Measurements from ENCODE around the gene STXBP5.

The STXBP5 gene

DNA sequence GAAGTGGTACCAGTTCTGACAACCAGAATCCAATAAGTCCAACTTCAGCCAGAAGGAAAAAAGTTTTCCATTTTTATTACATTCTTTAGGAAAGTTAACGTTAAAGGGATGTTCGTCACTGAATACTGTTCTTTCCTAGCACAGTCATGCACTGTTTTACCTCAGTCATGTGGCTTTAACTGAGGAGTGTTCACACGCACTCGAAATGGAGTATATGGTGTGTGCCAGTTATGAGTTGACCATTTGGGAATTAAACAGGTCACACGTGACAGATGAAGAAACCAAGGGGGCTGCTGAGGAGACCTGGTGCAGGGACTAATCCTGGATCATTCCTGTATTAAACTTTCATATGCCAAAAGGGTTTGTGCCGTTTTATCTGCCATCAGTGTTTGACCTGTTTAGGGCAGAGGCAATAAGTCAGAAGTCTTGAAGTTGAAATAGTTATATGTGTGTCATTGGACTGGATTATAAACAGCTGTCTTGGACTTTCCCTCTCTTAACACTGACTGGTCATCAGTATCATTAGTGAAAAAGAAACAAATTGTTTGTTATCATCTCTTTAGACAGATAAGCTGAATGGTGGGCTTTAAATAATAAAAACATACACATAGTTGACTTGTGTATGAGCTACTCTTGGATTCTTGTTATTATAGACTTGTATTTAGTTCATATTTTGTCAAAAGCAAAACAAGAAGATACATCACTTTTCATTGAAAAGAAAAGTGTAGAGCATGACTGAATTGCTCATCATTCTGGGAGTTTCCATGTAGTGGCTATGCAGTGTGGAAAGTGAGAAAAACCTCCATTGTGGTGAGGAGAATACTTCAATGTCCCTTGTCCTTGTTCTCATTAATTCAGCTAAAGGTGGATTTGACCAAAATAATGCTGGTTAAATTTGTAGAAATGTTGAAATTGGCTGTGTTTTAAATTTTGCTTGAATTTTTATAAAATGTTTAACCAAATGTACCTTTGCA lies 180.8 kb downstream of the STXBP5 start:
- DNase-seq: no peak

DNA sequence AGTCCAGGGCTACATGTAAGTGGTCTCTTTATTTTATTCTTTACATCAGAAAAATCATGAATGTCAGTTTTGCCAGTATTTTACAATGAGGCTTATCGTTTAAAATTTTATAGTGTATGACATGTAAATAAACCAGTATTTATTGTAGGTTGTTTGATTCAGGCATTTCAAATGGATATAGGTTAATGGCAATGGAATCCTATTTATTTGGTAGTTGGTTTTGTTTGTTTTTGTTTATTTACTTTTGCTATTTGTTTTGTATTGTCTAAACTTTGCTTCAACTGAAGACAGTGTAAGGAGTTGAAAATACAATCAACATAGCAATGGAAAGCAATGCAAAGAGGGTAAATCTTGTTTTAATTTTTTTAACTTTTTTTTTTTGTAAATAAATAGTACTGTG lies 185.2 kb downstream of the STXBP5 start:
- DNase-seq: no peak

DNA sequence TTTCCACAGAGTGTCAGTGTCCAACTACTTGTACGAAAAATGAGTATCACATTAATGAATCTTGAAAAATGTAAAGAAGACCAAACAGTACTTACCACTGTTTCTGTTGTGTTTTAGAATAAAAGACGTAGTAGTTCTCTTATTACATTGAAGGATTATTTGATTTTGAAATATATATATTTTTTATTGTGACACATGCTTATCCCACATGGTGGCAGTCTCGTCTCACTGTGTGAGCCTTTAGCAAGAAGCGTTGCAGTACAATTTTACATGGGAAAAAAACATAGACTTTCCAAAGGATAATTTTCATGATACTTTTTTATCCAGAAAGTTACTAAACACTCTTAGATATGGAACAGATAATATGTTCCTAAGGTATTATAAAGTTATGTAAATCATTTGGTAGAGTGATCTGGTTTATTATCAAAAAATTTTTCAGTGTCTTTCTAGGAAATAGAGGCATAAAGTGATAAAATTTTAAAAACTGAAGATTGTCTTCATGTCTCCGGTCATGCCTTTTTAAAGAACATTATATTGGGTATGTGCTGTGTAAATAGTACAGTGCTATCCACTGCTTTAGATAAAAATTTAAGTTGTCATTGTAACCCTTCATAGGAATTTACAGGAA lies 186.8 kb downstream of the STXBP5 start:
- peak; percentile 32 for DNase-seq

DNA sequence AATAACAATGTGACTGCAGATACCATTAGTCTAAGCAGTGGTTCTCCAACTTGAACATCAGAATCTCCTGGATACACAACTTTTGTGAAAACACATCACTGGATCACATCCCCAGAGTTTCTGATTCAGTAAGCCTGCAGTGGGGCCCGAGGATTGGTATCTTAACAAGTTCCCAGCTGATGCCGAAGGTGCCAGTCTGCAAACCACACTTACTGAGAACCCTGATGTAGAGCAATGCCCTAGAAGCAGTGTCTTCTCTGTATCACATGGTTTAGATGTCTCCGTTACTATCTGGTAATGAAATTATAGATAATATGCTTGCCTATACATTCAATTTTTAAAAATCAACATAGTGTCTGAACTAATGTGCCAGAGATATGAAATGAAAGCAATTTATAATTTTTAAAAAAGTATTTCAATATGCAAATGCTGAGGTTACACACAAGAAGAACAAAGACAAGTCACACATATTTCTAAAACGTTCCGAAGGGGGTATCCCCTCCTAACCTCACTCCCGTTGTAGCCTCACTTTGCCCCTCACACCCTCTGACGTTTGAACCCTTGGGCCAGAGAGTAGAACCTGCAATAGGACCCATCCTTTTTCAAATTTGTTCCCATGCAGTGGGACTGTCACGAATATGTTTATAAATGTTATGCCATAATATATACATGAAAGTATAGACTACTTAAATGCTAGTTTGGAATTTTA lies 188.9 kb downstream of the STXBP5 start:
- no peak for DNase-seq

DNA sequence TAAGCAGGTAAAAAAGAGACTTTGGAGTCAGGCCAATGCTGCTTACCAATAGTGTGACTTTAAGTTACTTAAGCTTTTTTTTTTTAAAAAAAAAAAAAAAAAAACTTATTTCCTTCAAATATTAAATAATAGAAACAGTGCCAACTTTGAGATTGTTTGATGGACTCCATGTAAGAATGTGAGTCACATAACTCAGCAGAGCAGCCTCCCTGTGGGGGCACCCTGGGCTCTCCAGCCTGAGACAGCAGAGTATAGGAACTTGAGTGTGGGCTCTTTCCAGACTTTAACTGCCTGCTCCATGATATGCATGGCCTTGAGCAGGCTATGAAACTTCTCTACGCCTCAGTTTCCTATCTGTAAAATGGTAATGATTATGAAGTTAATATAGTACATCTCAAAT lies 190.9 kb downstream of the STXBP5 start:
- no peak for DNase-seq

DNA sequence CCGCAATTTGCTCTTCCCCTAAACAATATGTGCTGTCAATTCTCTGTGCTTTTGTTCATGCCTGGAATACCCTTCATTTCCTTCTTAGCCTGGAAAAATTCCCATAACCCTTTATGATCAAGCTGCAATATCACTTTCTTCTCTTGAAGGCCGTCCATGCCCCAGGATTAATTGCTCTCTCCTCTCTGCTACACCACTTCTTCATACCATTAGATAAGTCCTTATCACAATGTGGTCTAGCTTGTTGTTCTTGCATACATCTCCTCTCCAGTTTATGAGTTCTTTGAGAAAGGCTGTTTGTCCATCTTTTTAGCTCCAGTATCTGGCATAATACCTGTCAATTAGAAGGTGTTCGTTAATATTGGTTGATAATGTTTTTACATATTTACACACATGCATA lies 193.1 kb downstream of the STXBP5 start:
- no peak for DNase-seq

DNA sequence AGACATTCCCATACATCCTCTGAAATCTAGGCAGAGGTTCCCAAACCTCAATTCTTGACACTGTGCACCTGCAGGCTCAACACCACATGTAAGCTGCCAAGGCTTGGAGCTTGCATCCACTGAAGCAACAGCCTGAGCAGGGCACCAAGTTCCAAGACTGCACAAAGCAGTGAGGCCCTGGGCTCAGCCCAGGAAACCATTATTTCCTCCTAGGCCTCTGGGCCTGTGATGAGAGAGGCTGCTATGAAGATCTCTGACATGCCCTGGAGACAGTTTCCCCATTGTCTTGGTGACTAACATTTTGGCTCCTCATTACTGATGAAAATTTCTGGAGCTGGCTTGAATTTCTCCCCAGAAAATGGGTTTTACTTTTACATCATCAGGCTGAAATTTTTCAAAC lies 196.8 kb downstream of the STXBP5 start:
- no peak for DNase-seq

DNA sequence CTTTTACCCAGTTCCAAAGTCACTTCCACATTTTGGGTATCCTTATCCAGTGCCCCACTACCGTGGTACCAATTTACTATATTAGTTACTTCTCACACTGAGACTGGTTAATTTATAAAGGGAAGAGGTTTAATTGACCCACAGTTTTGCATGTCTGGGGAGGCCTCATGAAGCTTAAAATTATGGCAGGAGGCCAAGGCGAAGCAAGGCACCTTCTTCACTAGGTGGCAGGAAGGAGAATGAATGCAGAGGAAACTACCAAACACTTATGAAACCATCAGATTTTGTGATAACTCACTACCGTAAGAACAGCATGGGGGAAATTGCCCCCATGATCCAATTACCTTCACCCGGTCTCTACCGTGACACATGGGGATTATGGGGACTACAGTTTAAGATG lies 197.6 kb downstream of the STXBP5 start:
- DNase-seq: no peak

DNA sequence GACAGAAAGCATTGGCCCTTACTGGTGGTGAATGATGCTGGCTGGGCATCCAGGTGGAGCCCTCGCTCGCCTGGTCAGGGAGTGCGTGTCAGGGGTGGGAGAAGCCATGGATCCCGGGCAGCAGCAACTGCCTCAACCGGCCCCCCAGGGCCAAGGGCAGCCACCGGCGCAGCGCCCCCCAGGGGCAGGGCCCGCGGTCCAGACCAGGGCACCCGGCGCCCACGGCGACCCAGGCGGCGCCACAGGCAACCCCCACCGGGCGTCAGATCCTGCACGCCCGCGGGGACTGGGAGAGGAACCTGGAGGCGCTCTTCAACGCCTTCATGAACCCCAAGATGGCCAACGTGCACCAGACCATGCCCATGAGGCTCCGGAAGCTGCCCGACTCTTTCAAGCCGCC lies 202.6 kb downstream of the STXBP5 start:
- no peak for DNase-seq

DNA sequence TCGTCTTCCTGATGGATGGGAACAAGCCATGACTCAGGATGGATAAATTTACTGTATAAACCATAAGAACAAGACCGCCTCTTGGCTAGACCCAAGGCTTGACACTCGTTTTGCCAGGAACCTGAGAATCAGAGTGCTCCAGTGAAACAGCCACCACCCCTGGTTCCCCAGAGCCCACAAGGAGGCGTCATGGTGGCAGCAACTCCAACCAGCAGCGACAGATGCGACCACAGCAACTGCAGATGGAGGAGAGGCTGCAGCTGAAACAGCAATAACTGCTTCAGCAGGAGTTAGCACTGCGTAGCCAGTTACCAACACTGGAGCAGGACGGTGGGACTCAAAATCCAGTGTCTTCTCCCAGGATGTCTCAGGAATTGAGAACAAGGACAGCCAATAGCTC lies 203.4 kb downstream of the STXBP5 start:
- DNase-seq: no peak

DNA sequence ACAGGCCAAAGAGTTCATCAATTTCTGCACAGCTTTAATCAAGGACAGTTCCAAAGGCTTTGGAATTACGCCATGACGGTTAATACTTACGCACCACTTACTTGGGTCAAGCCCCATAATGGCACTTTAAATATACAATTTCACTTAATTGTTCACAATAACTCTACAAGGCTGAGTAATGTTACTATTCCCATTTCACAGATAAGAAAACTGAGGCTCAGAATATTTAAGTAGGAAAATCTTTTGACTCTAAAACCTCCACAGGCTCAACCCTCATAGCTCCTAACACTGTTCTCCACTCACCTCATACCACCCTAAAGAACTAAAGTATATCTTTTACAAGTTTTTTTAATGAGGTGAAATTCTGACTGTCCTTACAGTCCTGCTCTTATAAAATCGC lies 212.4 kb downstream of the STXBP5 start:
- DNase-seq: no peak

DNA sequence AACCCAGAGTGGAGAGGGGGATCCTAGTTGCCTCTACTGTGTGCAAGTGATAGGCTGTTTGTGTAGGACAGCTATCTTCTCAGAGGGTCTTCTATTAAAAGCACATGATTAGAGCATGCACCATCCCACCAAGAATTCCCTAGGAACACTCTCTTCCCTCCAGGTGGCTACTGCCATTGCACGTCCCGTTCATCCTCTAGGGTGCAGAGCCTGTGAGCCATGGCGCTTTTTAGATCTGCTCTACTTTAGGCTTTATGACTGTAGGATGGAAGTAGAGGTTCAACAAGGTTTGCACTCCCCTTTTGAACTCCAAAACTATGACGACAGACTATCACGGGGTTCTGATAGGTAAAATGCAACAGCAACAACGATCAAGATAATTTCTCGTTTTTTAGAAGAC lies 213.7 kb downstream of the STXBP5 start:
- no peak for DNase-seq

DNA sequence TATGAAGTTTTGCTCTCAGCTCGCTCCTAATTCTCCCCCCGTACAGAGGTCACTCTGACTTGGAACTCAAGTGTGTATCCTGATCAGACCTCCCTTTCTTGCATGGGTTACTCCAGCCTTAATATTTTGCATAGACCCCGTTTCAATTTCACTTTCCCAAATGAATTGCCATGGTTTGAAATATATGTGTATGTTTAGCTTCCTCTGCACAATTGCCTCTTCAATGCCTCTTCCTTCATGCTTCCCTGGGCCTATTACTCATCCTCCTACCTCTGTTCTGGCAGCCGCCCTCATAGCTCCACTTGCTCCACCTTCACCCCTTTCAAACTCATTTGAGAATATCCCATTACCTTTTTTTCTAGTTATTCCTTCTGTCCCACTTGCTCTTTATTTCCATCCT lies 214.3 kb downstream of the STXBP5 start:
- DNase-seq: no peak

DNA sequence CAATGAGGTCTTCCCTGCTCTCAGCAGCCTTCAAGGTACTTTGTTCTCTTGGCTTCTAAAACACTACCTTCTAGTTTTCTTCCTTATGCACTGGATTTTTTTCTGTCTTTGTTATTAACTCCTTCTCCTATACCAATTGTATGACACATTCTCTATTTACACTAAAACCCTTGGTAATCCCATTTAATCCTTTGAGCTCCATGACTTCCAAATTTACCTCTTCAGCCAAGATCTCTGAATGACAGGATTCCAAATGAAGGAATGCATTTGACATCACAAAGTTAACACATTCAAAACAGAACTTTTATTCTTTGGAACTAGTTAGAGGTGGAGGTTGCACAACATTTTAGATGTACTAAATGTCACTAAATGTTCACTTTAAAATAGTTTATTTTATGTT lies 217.7 kb downstream of the STXBP5 start:
- DNase-seq: no peak

DNA sequence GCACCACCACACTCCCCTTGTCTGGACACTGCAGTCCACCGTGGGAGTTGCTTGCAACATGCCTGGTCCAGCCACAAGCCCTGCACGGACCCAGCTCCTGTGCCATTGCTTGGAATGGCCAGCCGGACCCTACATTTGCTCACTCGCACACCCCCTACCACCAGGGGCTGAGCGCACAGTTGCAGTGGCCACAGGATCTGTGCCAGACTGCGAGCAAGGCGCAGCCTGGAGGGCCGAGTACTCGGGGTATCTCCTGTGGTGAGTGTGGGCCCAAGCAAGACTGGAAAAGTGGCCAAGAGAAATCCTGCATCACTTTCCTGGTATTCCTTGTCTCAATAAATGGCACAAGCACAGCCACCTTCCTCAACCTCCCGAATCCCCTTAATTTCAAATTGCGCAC lies 218.9 kb downstream of the STXBP5 start:
- no peak for DNase-seq

DNA sequence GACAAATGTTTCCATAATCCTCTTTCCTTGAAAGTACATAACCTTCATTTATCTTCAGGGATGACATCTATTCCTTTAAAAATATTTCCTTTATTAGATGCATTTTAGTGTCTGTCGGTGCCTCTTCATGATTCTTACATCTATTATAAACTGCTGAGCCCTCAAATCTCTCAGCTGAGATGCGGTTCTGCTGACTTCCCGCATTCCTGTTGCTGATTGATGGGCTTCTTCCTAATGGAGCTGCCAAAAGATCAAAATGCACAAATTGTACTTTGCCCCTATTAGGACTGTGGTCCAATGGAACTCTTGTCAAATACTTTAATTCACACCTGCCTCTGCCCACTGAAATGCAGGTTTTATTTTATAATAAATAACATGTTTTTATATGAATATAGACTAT lies 225.6 kb downstream of the STXBP5 start:
- DNase-seq: no peak

DNA sequence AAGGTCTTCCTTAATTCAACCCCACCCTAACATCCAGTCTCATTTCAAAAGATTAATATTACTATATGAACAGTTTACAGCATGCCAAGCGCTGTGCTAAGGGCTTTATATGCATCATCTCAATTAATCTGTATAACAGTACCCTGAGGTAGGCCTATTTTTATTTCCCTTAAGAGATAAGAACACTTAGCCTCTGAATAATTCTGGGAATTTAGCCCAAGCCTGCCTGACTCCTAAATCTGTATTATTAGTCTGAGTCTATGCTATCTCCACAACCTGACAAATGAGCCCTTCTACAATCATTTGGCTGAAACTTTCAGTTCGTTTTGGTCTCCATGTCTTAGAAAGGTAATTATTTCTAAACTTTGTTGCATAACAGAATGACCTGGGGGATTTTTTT lies 226.6 kb downstream of the STXBP5 start:
- DNase-seq: no peak

DNA sequence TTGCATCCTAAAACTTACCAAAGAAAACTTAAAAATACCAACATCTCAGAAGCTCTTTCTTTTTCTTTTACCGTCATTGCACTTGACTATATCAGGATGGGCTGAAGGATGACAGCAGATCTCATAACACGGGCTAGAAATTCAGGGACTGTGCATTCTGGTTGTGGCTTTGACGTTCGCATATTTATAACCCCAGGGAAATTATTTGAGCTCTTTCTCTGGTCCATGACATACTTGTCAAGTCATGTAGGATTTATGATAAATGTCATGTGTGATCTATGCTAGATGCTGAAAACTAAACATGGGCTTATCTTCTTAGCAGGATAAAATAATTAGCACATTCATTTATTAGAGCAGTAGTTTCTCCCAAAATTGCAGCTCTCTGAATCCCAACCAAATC lies 229.9 kb downstream of the STXBP5 start:
- DNase-seq: no peak

DNA sequence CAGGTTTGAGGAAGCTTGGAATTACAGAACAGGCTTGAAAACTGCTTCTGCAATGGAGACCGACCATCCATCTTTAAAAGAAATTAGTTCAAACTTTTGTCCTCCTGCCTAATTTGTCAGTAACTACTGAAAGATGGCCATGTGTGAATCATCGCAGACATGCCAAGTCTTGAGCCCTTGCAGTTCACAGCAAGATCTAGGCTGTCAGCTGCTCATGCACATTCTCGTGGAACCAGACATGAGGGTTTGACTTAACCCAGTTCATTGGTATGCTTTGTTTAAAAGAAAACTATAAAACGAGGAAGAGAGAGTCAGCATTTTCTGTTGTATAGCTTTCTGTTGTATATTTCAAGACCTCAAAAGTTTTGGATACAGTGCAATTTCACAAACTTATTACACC lies 230.3 kb downstream of the STXBP5 start:
- no peak for DNase-seq

DNA sequence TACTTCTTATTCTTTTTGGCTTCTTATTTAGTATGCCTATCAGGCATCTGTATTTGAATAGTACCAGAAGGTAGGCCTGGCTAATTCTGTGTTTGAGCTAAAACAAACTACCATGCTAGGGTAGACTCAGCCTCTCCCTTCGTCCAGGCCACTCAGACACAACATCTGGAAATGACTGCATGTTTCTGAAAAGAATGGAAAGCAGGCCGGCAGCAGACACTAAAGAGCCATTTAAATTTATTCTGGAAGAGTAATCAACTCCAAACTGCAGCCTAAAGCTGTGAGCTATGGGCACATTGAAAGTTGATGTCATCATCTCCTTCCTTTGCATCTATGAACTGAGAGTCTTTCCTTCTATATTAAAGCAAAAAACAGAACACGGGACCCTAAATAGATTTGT lies 233.4 kb downstream of the STXBP5 start:
- DNase-seq: no peak

DNA sequence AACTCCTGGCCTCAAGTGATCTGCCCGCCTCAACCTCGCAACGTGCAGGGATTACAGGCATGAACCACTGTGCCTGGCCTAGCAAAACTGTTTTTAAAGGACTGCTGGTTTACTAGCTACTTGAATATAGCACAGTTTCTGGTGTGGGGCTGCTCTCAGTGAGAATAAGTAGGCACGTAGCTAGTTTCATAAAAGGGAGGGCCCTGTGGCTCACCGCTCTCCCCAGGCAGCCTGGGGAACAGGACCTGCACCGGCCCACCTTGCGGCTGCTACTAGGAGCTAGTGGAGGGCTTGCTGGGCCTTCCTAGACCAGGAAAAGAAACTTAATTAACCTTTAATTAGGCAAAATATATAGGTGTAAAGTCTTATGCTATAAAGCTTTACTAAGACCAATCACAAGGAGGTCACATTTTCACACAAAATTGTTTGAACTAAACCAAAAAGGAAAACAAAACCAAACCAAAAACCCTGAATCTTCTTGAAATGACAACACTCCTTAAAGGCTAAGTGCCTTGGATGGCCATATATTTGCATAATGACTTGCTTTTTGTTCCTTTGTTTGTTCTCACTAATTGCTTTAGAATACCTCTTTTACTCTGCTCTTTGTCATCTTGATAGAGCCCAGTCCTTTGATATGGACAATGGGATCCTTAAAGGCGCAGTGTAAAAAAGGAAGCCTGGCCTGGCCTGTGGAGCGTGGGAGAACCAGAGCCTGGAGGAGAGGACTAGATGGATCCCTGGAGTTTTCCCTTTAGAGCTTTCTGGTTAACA lies 234.7 kb downstream of the STXBP5 start:
- DNase-seq: no peak

Measured in hematopoietic multipotent progenitor cell treated with erythropoietin and hydrocortisone succinate and interleukin-3 and kit ligand, for 8 days (in vitro differentiated cells).